ENCODE measurements around the gene HOXB4. TPM values are rescaled to one million over a fixed set of nuclear protein-coding genes. Genes with fewer than 3 reads are reported as not detected.

The HOXB4 gene
- total RNA-seq, 2 experiments from 2014 or later, result 0.16 to 0.17 TPM

GRCh38 chr17:48613862-48614694 lies 35.9 kb upstream of the HOXB4 start:
- ChIA-PET CTCF (interaction anchor here (1.2 to 2.7 kb wide), 4 partner anchors 10 to 21 kb away, joined by 3 to 19 read pairs (median 4); partner anchors contain the start of gene HOXB5), POLR2A (interaction anchor here (0.8 to 2.3 kb wide), 5 partner anchors 11 to 567 kb away, joined by 3 to 10 read pairs (median 3); partner anchors contain the start of gene HOXB9)
- peak overlapping the region; percentile 36 for H3K27ac Mint-ChIP-seq
- H3K27me3 Mint-ChIP-seq, result peaks cover 94% of the 10 kb centered on the region
- ATAC-seq (ENCODE audit: poor library complexity) (peak; percentile 27), DNase-seq (peak in 4 of 14 experiments; percentile 29 to 68 (median 54))
- peaks cover 71% of the 10 kb centered on the region for H3K4me1 Mint-ChIP-seq (ENCODE audit: low read depth)
- Histone ChIP-seq H3K9me3 (ENCODE audit: control insufficient read depth in 1 of 2, insufficient read depth in 1 of 2, low read length in 2 of 2) (peaks cover 0 to 21% of the 10 kb centered on the region in 2 experiments), H3K27me3 (ENCODE audit: control insufficient read depth in 1 of 2, insufficient read depth in 2 of 2, low read length in 2 of 2) (peaks cover 88 to 95% of the 10 kb centered on the region in 2 experiments), H3K36me3 (ENCODE audit: insufficient read depth, low read length) (no peaks in the 10 kb centered on the region), H3K4me3 (ENCODE audit: low read length) (peak overlapping the region; percentile 10), H3K4me1 (ENCODE audit: insufficient read depth, low read length) (peaks cover 74% of the 10 kb centered on the region), H3K27ac (ENCODE audit: low read depth in 1 of 2, low read length in 2 of 2) (no peak overlapping the region)
- TF ChIP-seq CTCF (IDR thresholded peaks at IDR 0.05), result no peak
- H3K4me3 Mint-ChIP-seq, result peak overlapping the region; percentile 82
- no peaks in the 10 kb centered on the region for H3K9me3 Mint-ChIP-seq
- intact Hi-C loops (cut with DNase I, micrococcal nuclease), result loop anchor here in 1 of 2 experiments (5.0 to 10.0 kb wide), 2 partner anchors 277 to 769 kb away; partner anchors contain the start of gene SCRN2
- no peaks in the 10 kb centered on the region for H3K36me3 Mint-ChIP-seq (ENCODE audit: low read depth)

GRCh38 chr17:48612854-48613691 lies 34.9 kb upstream of the HOXB4 start:
- intact Hi-C loops (cut with DNase I, micrococcal nuclease), result loop anchor here in 1 of 2 experiments (5.0 to 10.0 kb wide), 2 partner anchors 276 to 768 kb away; partner anchors contain the start of gene SCRN2
- peak in 6 of 14 experiments; percentile 34 to 76 (median 58) for DNase-seq
- peak overlapping the region; percentile 12 for H3K27ac Mint-ChIP-seq
- no peak overlapping the region for H3K27ac ChIP-seq (ENCODE audit: low read depth in 1 of 2, low read length in 2 of 2)
- ChIA-PET CTCF (interaction anchor here (0.6 to 2.7 kb wide), 12 partner anchors 9 to 601 kb away, joined by 3 to 19 read pairs (median 3); partner anchors contain the start of genes HOXB5 and HOXB9), POLR2A (interaction anchor here (0.8 to 1.2 kb wide), 3 partner anchors 172 to 505 kb away, joined by 3 to 4 read pairs (median 3); partner anchors contain the start of gene SNX11)
- no peak for TF ChIP-seq CTCF (IDR thresholded peaks at IDR 0.05)
- H3K36me3 ChIP-seq (ENCODE audit: insufficient read depth, low read length), result no peaks in the 10 kb centered on the region
- ATAC-seq (ENCODE audit: poor library complexity), result peak; percentile 77
- peaks cover 93% of the 10 kb centered on the region for H3K27me3 Mint-ChIP-seq
- H3K9me3 Mint-ChIP-seq, result no peaks in the 10 kb centered on the region
- H3K27me3 ChIP-seq (ENCODE audit: control insufficient read depth in 1 of 2, insufficient read depth in 2 of 2, low read length in 2 of 2), result peaks cover 88 to 92% of the 10 kb centered on the region in 2 experiments
- peak overlapping the region; percentile 71 for H3K4me3 ChIP-seq (ENCODE audit: low read length)
- peaks cover 64% of the 10 kb centered on the region for H3K4me1 ChIP-seq (ENCODE audit: insufficient read depth, low read length)
- no peaks in the 10 kb centered on the region for H3K36me3 Mint-ChIP-seq (ENCODE audit: low read depth)
- peak overlapping the region; percentile 87 for H3K4me3 Mint-ChIP-seq
- peaks cover 63% of the 10 kb centered on the region for H3K4me1 Mint-ChIP-seq (ENCODE audit: low read depth)
- peaks cover 0 to 19% of the 10 kb centered on the region in 2 experiments for H3K9me3 ChIP-seq (ENCODE audit: control insufficient read depth in 1 of 2, insufficient read depth in 1 of 2, low read length in 2 of 2)

- no peaks in the 10 kb centered on the region for H3K36me3 ChIP-seq (ENCODE audit: insufficient read depth, low read length)
- DNase-seq, result no peak
- POLR2A ChIA-PET, result interaction anchor here (0.9 to 1.2 kb wide), 2 partner anchors 171 to 505 kb away, joined by 3 to 4 read pairs; partner anchors contain the start of gene SNX11
- H3K9me3 ChIP-seq (ENCODE audit: control insufficient read depth in 1 of 2, insufficient read depth in 1 of 2, low read length in 2 of 2), result peaks cover 0 to 13% of the 10 kb centered on the region in 2 experiments
- Mint-ChIP-seq H3K36me3 (ENCODE audit: low read depth) (no peaks in the 10 kb centered on the region), H3K4me1 (ENCODE audit: low read depth) (peaks cover 61% of the 10 kb centered on the region), H3K27ac (peak overlapping the region; percentile 12), H3K4me3 (peak overlapping the region; percentile 87), H3K9me3 (no peaks in the 10 kb centered on the region), H3K27me3 (peaks cover 92% of the 10 kb centered on the region)
- intact Hi-C loops (cut with DNase I, micrococcal nuclease), result loop anchor here in 1 of 2 experiments (5.0 to 10.0 kb wide), 2 partner anchors 275 to 768 kb away; partner anchors contain the start of gene SCRN2
- peak; percentile 11 for ATAC-seq (ENCODE audit: poor library complexity)
- no peak overlapping the region for H3K27ac ChIP-seq (ENCODE audit: low read depth in 1 of 2, low read length in 2 of 2)
- peak overlapping the region; percentile 71 for H3K4me3 ChIP-seq (ENCODE audit: low read length)
- peaks cover 57% of the 10 kb centered on the region for H3K4me1 ChIP-seq (ENCODE audit: insufficient read depth, low read length)
- CTCF ChIA-PET, result interaction anchor here (0.6 to 2.7 kb wide), 11 partner anchors 8 to 600 kb away, joined by 3 to 19 read pairs (median 3); partner anchors contain the start of genes HOXB5 and HOXB9
- TF ChIP-seq CTCF (IDR thresholded peaks at IDR 0.05), result no peak
- H3K27me3 ChIP-seq (ENCODE audit: control insufficient read depth in 1 of 2, insufficient read depth in 2 of 2, low read length in 2 of 2), result peaks cover 82 to 86% of the 10 kb centered on the region in 2 experiments
These were observed 34.3 kb upstream of the HOXB4 start for GRCh38 chr17:48612456-48612853.
